Measurements from ENCODE around the gene USP30. TPM values are rescaled to one million over a fixed set of nuclear protein-coding genes. Genes with fewer than 3 reads are reported as not detected.
"Not testable (repeated sequence)": the region's sequence is repeated elsewhere in the genome, so short reads cannot be mapped to it uniquely, and the experiment has no call there.

The USP30 gene
- total and polyA plus RNA-seq, 4 experiments from 2014 or later: 6.8 to 14.2 (median 11.0) TPM

DNA sequence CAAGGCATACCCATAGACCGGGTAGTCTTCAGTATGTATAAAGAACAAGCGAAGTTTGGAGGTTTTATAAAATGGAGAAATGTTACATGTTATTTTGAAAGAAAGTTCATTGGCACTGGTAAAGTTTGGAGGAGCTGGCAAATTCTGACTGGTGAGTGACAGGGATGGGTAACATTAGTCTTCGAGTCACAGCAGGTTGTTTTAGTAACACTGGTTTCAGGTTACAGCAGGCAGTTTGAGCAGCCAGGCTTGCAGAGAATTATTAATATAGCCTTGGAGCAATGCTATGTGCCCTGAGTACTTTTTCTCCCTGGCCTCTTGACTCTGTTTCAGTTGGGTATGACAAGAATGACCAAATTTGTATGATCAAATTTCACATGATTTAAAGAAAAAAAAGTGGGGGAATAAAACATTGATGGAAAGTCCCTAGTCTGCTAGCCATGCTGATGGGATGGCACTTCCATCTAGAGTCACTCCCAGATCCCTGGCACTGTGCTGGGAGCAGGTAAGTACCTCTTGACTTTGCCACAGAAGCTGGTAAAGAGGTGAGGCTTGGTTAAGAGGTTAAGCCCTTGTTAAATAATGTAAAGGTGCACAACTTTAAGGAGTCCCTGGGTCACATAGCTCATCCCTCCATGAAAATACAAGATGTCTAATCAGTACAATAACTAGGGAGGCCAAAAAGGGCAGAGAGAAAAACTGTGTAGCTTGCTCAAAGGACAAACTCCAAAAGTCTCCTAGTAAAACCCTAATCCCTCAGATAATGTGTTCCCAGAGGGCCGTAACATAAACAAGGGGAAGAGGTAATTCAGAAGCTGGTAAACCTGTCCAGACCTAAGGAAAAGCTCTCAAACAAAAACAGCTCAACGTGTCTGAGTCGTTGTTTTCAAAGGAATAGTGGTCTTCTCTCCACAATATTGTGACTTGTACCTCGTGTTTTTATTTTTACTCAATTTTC lies 18.9 kb upstream of the USP30 start:
- intact Hi-C loops (cut with micrococcal nuclease): no loop called here
- Mint-ChIP-seq H3K27me3 (peaks cover 0 to 13% of the 10 kb centered on the region in 2 donors), H3K4me3 (no peak overlapping the region), H3K27ac (peak overlapping the region in 1 of 7 donors; percentile 3), H3K9me3 (peaks cover 0 to 22% (median 20%) of the 10 kb centered on the region in 8 donors), H3K36me3 (peaks cover 7 to 12% of the 10 kb centered on the region in 2 donors), H3K4me1 (no peaks in the 10 kb centered on the region)
- Histone ChIP-seq H3K9me3 (ENCODE audit: control insufficient read depth in 1 of 2, low read length in 2 of 2) (no peaks in the 10 kb centered on the region), H3K27me3 (ENCODE audit: insufficient read depth, low read length) (no peaks in the 10 kb centered on the region), H3K36me3 (ENCODE audit: insufficient read depth, low read length) (no peaks in the 10 kb centered on the region), H3K27ac (ENCODE audit: low read depth, low read length) (no peak overlapping the region), H3K4me3 (ENCODE audit: low read length in 2 of 2) (no peak overlapping the region), H3K4me1 (ENCODE audit: insufficient read depth, low read length) (no peaks in the 10 kb centered on the region)
- ChIA-PET POLR2A (ENCODE audit: partially characterized antibody) (interaction anchor here (0.6 kb wide), 1 partner anchor 28 kb away, joined by 3 read pairs; no protein-coding TSS in a partner anchor), CTCF (ENCODE audit: partially characterized antibody) (no interaction called here)
- no peak for DNase-seq

GRCh38 chr12:109036975-109037374 lies 15.4 kb upstream of the USP30 start:
- Mint-ChIP-seq H3K36me3 (peaks cover 9% of the 10 kb centered on the region in 2 donors), H3K4me3 (no peak overlapping the region), H3K4me1 (no peaks in the 10 kb centered on the region), H3K9me3 (peaks cover 2 to 42% (median 31%) of the 10 kb centered on the region in 8 donors), H3K27me3 (peaks cover 9 to 11% of the 10 kb centered on the region in 2 donors), H3K27ac (no peak overlapping the region)
- CTCF ChIA-PET (ENCODE audit: partially characterized antibody): no interaction called here
- Histone ChIP-seq H3K27ac (ENCODE audit: low read depth, low read length) (no peak overlapping the region), H3K9me3 (ENCODE audit: control insufficient read depth in 1 of 2, low read length in 2 of 2) (no peaks in the 10 kb centered on the region), H3K36me3 (ENCODE audit: insufficient read depth, low read length) (no peaks in the 10 kb centered on the region), H3K4me1 (ENCODE audit: insufficient read depth, low read length) (no peaks in the 10 kb centered on the region), H3K27me3 (ENCODE audit: insufficient read depth, low read length) (no peaks in the 10 kb centered on the region), H3K4me3 (ENCODE audit: low read length in 2 of 2) (no peak overlapping the region)
- POLR2A ChIA-PET (ENCODE audit: partially characterized antibody): no interaction called here
- intact Hi-C loops (cut with micrococcal nuclease): no loop called here
- no peak for DNase-seq

- no peaks in the 10 kb centered on the region for H3K9me3 ChIP-seq (ENCODE audit: control insufficient read depth in 1 of 2, low read length in 2 of 2)
- no peak for DNase-seq
- peaks cover 0 to 16% (median 5%) of the 10 kb centered on the region in 8 donors for H3K9me3 Mint-ChIP-seq
- intact Hi-C loops (cut with micrococcal nuclease): no loop called here
- POLR2A ChIA-PET (ENCODE audit: partially characterized antibody): no interaction called here
- no peaks in the 10 kb centered on the region for H3K4me1 ChIP-seq (ENCODE audit: insufficient read depth, low read length)
- H3K36me3 ChIP-seq (ENCODE audit: insufficient read depth, low read length): no peaks in the 10 kb centered on the region
- H3K4me3 ChIP-seq (ENCODE audit: low read length in 2 of 2): no peak overlapping the region
- H3K27ac ChIP-seq (ENCODE audit: low read depth, low read length): no peak overlapping the region
- peaks cover 21 to 23% of the 10 kb centered on the region in 2 donors for H3K27me3 Mint-ChIP-seq
- peaks cover 0 to 4% (median 0%) of the 10 kb centered on the region in 4 donors for H3K4me1 Mint-ChIP-seq
- H3K27me3 ChIP-seq (ENCODE audit: insufficient read depth, low read length): peaks cover 7% of the 10 kb centered on the region
- no peak overlapping the region for H3K27ac Mint-ChIP-seq
- H3K36me3 Mint-ChIP-seq: no peaks in the 10 kb centered on the region
- CTCF ChIA-PET (ENCODE audit: partially characterized antibody): no interaction called here
- no peak overlapping the region for H3K4me3 Mint-ChIP-seq
These were observed 8.1 kb upstream of the USP30 start for GRCh38 chr12:109044241-109044640.

- POLR2A ChIA-PET (ENCODE audit: partially characterized antibody): no interaction called here
- intact Hi-C loops (cut with micrococcal nuclease): no loop called here
- H3K9me3 ChIP-seq (ENCODE audit: control insufficient read depth in 1 of 2, low read length in 2 of 2): no peaks in the 10 kb centered on the region
- peaks cover 0 to 3% (median 0%) of the 10 kb centered on the region in 8 donors for H3K9me3 Mint-ChIP-seq
- DNase-seq: no peak
- H3K4me1 Mint-ChIP-seq: peaks cover 4 to 11% (median 6%) of the 10 kb centered on the region in 4 donors
- peaks cover 7% of the 10 kb centered on the region for H3K4me1 ChIP-seq (ENCODE audit: insufficient read depth, low read length)
- peaks cover 7% of the 10 kb centered on the region for H3K27me3 ChIP-seq (ENCODE audit: insufficient read depth, low read length)
- CTCF ChIA-PET (ENCODE audit: partially characterized antibody): interaction anchor here (1.0 kb wide), 1 partner anchor 97 kb away, joined by 3 read pairs; no protein-coding TSS in a partner anchor
- no peaks in the 10 kb centered on the region for H3K36me3 ChIP-seq (ENCODE audit: insufficient read depth, low read length)
- no peak overlapping the region for H3K27ac ChIP-seq (ENCODE audit: low read depth, low read length)
- H3K27ac Mint-ChIP-seq: peak overlapping the region in 1 of 7 donors; percentile 15
- no peak overlapping the region for H3K4me3 Mint-ChIP-seq
- no peak overlapping the region for H3K4me3 ChIP-seq (ENCODE audit: low read length in 2 of 2)
- peaks cover 12 to 14% of the 10 kb centered on the region in 2 donors for H3K27me3 Mint-ChIP-seq
- peaks cover 0 to 3% of the 10 kb centered on the region in 2 donors for H3K36me3 Mint-ChIP-seq
These were observed 5.1 kb upstream of the USP30 start for GRCh38 chr12:109047081-109047805.

DNA sequence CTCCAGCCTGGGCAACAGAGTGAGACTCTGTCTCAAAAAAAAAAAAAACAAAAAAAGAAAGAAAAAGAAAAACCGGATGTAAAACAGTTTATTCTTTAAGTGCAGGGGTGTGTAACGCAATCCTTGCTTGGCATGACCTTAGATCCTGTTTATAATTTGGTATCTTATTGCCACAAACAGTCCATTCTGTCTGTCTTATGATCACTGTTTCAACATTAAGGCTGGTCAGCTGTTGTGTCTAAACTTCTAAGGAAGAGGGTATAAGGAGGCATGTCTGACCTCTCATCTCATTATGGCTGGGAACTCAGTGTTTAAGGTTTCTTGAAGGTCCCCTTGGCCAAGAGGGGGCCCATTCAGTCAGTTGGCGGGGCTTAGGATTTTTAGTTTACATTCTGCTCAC lies 3.7 kb upstream of the USP30 start:
- POLR2A ChIA-PET (ENCODE audit: partially characterized antibody); H3K9me3 Mint-ChIP-seq; H3K9me3 ChIP-seq (ENCODE audit: control insufficient read depth in 1 of 2, low read length in 2 of 2); H3K4me3 Mint-ChIP-seq; H3K27me3 ChIP-seq (ENCODE audit: insufficient read depth, low read length); H3K27ac ChIP-seq (ENCODE audit: low read depth, low read length); DNase-seq; H3K4me3 ChIP-seq (ENCODE audit: low read length in 2 of 2); intact Hi-C loops (cut with micrococcal nuclease); H3K4me1 ChIP-seq (ENCODE audit: insufficient read depth, low read length); H3K27ac Mint-ChIP-seq; CTCF ChIA-PET (ENCODE audit: partially characterized antibody); H3K27me3 Mint-ChIP-seq; H3K36me3 ChIP-seq (ENCODE audit: insufficient read depth, low read length): not testable (repeated sequence)
- peaks cover 5 to 21% (median 12%) of the 10 kb centered on the region in 4 donors for H3K4me1 Mint-ChIP-seq
- H3K36me3 Mint-ChIP-seq: peaks cover 0 to 11% of the 10 kb centered on the region in 2 donors

DNA sequence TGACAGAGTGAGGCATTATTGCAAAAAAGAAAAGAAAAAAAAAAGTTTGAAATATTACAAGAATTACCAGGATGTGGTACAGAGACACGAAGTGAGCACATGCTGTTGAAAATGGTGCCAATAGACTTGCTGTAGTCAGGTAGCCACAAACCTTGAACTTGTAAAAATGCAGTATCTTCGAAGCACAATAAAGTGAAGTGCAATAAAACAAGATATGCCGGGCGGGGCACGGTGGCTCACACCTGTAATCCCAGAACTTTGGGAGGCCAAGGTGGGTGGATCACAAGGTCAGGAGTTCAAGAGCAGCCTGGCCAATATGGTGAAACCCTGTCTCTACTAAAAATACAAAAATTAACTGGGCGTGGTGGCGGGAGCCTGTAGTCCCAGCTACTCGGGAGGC lies 2.6 kb upstream of the USP30 start:
- peaks cover 18% of the 10 kb centered on the region for H3K4me1 ChIP-seq (ENCODE audit: insufficient read depth, low read length)
- H3K27ac ChIP-seq (ENCODE audit: low read depth, low read length); DNase-seq; H3K9me3 ChIP-seq (ENCODE audit: control insufficient read depth in 1 of 2, low read length in 2 of 2); H3K4me3 ChIP-seq (ENCODE audit: low read length in 2 of 2); H3K27me3 Mint-ChIP-seq; H3K9me3 Mint-ChIP-seq; H3K27me3 ChIP-seq (ENCODE audit: insufficient read depth, low read length); H3K36me3 ChIP-seq (ENCODE audit: insufficient read depth, low read length); CTCF ChIA-PET (ENCODE audit: partially characterized antibody): not testable (repeated sequence)
- Mint-ChIP-seq H3K4me3 (peak overlapping the region in 1 of 8 donors; percentile 38), H3K4me1 (peaks cover 10 to 27% (median 17%) of the 10 kb centered on the region in 4 donors), H3K27ac (peak overlapping the region in 1 of 7 donors; percentile 51), H3K36me3 (peaks cover 0 to 12% of the 10 kb centered on the region in 2 donors)
- intact Hi-C loops (cut with micrococcal nuclease): loop anchor here (5.0 to 10.0 kb wide), 2 partner anchors 532 to 1075 kb away; partner anchors contain the start of genes FICD and IFT81
- POLR2A ChIA-PET (ENCODE audit: partially characterized antibody): interaction anchor here (0.6 kb wide), 1 partner anchor 515 kb away, joined by 3 read pairs; no protein-coding TSS in a partner anchor

- H3K9me3 Mint-ChIP-seq: no peaks in the 10 kb centered on the region
- H3K9me3 ChIP-seq (ENCODE audit: control insufficient read depth in 1 of 2, low read length in 2 of 2): no peaks in the 10 kb centered on the region
- ChIA-PET POLR2A (ENCODE audit: partially characterized antibody) (interaction anchor here (0.7 to 2.1 kb wide), 13 partner anchors 9 to 1367 kb away, joined by 3 to 9 read pairs (median 4); partner anchors contain the start of genes ALKBH2, ISCU, SART3 and SSH1), CTCF (ENCODE audit: partially characterized antibody) (interaction anchor here (1.0 to 1.5 kb wide), 5 partner anchors 41 to 168 kb away, joined by 3 to 7 read pairs (median 4); partner anchors contain the start of gene ALKBH2)
- H3K27ac Mint-ChIP-seq: peak overlapping the region; percentile 86 to 98 (median 94)
- H3K27ac ChIP-seq (ENCODE audit: low read depth, low read length): peak overlapping the region; percentile 85
- H3K27me3 Mint-ChIP-seq: no peaks in the 10 kb centered on the region
- H3K27me3 ChIP-seq (ENCODE audit: insufficient read depth, low read length): no peaks in the 10 kb centered on the region
- H3K36me3 ChIP-seq (ENCODE audit: insufficient read depth, low read length): no peaks in the 10 kb centered on the region
- H3K4me1 ChIP-seq (ENCODE audit: insufficient read depth, low read length): peaks cover 18% of the 10 kb centered on the region
- H3K4me1 Mint-ChIP-seq: peaks cover 10 to 27% (median 17%) of the 10 kb centered on the region in 4 donors
- peak overlapping the region; percentile 92 to 100 (median 95) for H3K4me3 Mint-ChIP-seq
- DNase-seq: no peak
- intact Hi-C loops (cut with micrococcal nuclease): loop anchor here (1.0 to 10.0 kb wide), 8 partner anchors 41 to 1367 kb away; partner anchors contain the start of genes ALKBH2, FICD, IFT81 and ISCU
- peak overlapping the region; percentile 50 to 87 for H3K4me3 ChIP-seq (ENCODE audit: low read length in 2 of 2)
- peaks cover 0 to 16% of the 10 kb centered on the region in 2 donors for H3K36me3 Mint-ChIP-seq
These were observed 321 bp upstream of the USP30 start for GRCh38 chr12:109052097-109052413.

Measured in CD4-positive, alpha-beta memory T cell (primary cell).